GM04503 (cell line): ENCODE measurements around the gene CSH2.
"Not testable (repeated sequence)": the region's sequence is repeated elsewhere in the genome, so short reads cannot be mapped to it uniquely, and the experiment has no call there.

Experiments used
- DNase-seq: peaks from one replicate; pipeline ENCODE4 v3.0.0-alpha.2; 2012; ENCODE audit warnings: low read depth

CSH2 gene

GRCh38 chr17:63896524-63897354 is 23.3 kb upstream of the CSH2 start, which contains the start of gene CSH1:
TSS of gene CSH1 (minus strand) at chr17:63896574. CDS start at chr17:63896511, 63 bp downstream.
- DNase-seq: not testable (repeated sequence)

GRCh38 chr17:63894821-63895220 is 21.3 kb upstream of the CSH2 start:
- DNase-seq: not testable (repeated sequence)

DNA sequence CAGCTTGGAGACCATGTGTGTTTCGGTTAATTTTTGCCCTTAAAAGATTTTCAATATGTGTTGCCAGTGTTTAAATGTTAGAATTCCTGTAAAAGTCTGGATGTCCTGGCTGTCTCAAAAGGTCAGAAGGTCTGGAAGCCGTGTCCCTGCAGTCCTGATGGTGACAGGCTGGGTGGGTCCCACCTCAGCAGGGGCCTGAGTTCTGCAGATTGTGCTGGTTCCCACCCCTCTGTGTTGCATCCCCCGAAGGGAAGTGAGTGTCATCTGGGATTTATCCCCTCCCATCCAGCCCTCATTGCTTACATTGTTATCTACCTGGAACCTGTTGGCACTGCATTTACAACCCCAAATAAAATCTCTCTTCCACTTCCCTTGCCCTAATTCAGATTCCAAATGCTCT is 20.5 kb upstream of the CSH2 start:
- not testable (repeated sequence) for DNase-seq

DNA sequence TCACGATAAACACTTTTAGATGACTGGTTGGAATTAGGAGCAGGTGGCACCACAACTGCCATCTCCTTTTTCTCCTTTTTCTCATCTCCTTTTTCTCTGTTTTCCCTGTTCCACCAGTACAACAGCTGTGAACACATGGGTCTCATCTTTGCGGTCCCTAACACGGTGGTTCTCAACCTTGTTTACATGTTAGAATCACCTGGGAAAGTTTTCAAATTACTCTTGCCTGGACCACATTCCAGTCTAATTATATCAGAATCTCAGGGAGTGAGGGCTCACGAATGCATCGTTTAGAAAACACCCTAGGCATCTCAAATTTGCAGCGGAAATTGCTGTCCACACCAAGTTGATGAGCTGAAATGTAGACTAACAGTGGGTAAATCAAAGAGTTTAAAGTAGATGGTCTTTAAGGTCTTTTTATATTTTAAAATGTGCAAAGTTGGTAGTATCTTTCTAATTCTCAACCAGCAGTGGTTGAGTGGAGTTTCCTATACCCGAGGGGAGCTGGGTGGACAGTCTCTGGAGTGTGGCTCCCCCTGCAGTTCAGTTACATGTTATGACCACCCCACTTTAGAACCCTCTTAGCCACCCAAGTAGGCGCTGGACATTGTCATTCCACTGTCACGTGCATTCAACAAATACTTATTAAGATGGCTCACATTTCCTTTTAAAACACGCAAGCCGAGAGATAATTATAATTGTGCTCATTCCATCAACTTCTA is 19.0 kb upstream of the CSH2 start:
- DNase-seq: not testable (repeated sequence)

GRCh38 chr17:63889026-63889848 is 15.8 kb upstream of the CSH2 start:
- not testable (repeated sequence) for DNase-seq

- DNase-seq: not testable (repeated sequence)
These were observed 11.6 kb upstream of the CSH2 start for GRCh38 chr17:63885119-63885518.

GRCh38 chr17:63882626-63883126 is 9.2 kb upstream of the CSH2 start:
- DNase-seq: not testable (repeated sequence)

- DNase-seq: no peak
These were observed 8.6 kb upstream of the CSH2 start, which contains the start of gene GH2 for GRCh38 chr17:63881935-63882601. TSS of gene GH2 (minus strand) at chr17:63881944. CDS start at chr17:63881801, 143 bp downstream.

DNA sequence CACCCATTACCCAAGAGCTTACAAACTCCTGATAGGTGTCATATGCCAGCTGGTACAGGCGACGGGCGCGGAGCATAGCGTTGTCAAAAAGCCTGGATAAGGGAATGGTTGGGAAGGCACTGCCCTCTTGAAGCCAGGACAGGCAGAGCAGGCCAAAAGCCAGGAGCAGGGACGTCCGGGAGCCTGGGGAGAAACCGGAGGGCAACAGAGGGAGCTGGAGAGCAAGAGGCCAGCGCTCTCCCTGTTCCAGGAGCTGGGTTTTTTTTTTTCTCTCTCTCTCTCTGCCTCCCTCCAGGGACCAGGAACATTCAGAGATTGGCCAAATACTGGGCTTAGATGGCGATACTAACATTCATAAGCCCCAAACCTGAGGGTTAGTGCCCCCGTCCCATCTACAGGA is 7.9 kb upstream of the CSH2 start:
- not testable (repeated sequence) for DNase-seq

- no peak for DNase-seq
These were observed 7.2 kb upstream of the CSH2 start for GRCh38 chr17:63880706-63881105.

GRCh38 chr17:63878413-63878812 is 4.9 kb upstream of the CSH2 start:
- DNase-seq: not testable (repeated sequence)

GRCh38 chr17:63874693-63875092 is 1.2 kb upstream of the CSH2 start:
- DNase-seq: not testable (repeated sequence)

DNA sequence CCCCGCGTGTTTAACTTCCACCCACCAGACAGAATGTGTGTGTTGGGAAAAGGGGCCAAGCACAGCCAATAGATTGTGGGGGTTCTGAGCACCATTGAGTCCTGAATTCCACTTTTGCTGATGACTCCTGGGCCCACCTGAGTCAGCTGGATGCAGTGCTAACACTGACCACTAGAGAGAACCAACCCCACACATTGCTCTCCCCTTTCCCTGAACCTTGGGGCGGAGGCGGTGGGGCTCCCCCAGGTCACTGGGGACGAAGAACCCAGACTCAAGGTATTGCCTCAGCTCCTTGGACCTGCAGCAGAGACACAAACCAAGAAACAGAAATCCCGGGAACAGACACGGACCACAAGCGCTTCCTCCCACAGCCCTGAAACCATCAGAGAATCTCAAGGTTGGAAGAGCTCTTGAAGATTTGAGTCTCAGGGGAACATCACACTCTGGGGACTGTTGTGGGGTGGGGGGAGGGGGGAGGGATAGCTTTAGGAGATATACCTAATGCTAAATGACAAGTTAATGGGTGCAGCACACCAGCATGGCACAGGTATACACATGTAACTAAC is 667 bp upstream of the CSH2 start:
- not testable (repeated sequence) for DNase-seq

- DNase-seq: not testable (repeated sequence)
These were observed 1.7 kb downstream of the CSH2 start for GRCh38 chr17:63871646-63872365.

- DNase-seq: not testable (repeated sequence)
These were observed 3.2 kb downstream of the CSH2 start for GRCh38 chr17:63870292-63870665.

GRCh38 chr17:63869491-63870291 is 3.8 kb downstream of the CSH2 start:
- DNase-seq: not testable (repeated sequence)

DNA sequence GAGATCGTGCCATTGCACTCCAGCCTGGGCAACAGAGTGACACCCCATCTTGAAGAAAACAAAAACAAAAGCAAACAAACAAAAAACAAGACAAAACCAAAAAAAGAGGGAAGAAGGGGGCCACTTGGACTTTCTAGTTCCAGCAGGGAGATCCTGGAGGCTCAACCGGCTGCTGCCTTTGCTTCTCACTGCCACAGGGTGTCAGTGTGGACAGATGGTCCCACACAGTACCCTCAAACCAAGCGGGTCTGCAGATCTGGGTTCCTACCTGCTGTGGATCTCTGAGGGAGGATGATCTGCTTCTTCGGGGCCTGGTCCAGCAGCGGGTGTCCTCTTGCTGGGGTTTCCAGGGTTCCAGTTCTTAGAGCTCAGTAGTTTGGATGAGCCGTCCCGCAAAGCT is 6.9 kb downstream of the CSH2 start:
- DNase-seq: not testable (repeated sequence)

GRCh38 chr17:63859257-63859656 is 14.2 kb downstream of the CSH2 start:
- DNase-seq: no peak

DNA sequence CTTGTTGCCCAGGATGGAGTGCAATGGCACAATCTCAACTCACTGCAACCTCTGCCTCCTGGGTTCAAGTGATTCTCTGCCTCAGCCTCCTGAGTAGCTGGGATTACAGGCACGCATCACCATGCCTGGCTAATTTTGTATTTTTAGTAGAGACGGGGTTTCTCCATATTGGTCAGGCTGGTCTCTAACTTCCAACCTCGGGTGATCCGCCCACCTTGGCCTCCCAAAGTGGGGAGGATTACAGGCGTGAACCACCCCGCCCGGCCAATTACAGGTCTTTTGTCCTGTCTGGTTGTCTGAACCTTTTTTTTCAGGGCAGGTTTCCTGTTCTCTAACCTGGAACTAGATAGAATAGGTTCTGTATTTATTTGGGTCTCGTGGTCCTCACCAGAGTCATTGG is 17.1 kb downstream of the CSH2 start:
- DNase-seq: not testable (repeated sequence)
